OCI-LY3 (cell line): Measurements from ENCODE around the gene RPS24.

Source experiments
- H2AFZ ChIP-seq: fragments of 200-600, 300-600 bp; shearing (Covaris generic); 2 replicates; pipeline ENCODE4 v1.6.0; 2014; ENCODE audit warnings: antibody characterized with exemption, low read depth, low read length
- H3K27ac ChIP-seq: fragments of 200-600, 300-600 bp; sonication (generic); 2 replicates; pipeline ENCODE4 v1.5.1; 2014; ENCODE audit warnings: mild to moderate bottlenecking, low read length, moderate library complexity, mixed read lengths
- H3K27me3 ChIP-seq: fragments of 200-600, 300-600 bp; sonication (generic); 2 replicates; pipeline ENCODE4 v1.6.1; 2014; ENCODE audit warnings: low read depth, low read length, mixed read lengths
- H3K36me3 ChIP-seq: fragments of 200-600, 300-600 bp; sonication (generic); replicated peaks from 2 replicates; pipeline ENCODE3; 2014; ENCODE audit warnings: low read depth, low read length, mixed read lengths
- H3K4me1 ChIP-seq: fragments of 300-600, 200-600 bp; sonication (generic); 2 replicates; pipeline ENCODE4 v1.6.1; 2014; ENCODE audit warnings: low read length, mixed read lengths
- H3K4me2 ChIP-seq: fragments of 200-600, 300-600 bp; sonication (generic); 2 replicates; pipeline ENCODE4 v1.6.1; 2014; ENCODE audit warnings: low read length, mixed read lengths
- H3K4me3 ChIP-seq: fragments of 300-600, 200-600 bp; sonication (generic); 2 replicates; pipeline ENCODE4 v1.5.1; 2014; ENCODE audit warnings: antibody characterized with exemption, mild to moderate bottlenecking, low read length, moderate library complexity
- H3K79me2 ChIP-seq: fragments of 300-600, 200-600 bp; shearing (Covaris generic); 2 replicates; pipeline ENCODE4 v1.6.1; 2014; ENCODE audit warnings: mild to moderate bottlenecking, low read length, mixed read lengths
- H3K9ac ChIP-seq: fragments of 300-600, 200-600 bp; shearing (Covaris generic); 2 replicates; pipeline ENCODE4 v1.6.0; 2014; ENCODE audit warnings: mild to moderate bottlenecking, low read length, moderate library complexity
- H3K9me3 ChIP-seq: fragments of 200-600, 300-600 bp; shearing (Covaris generic); 2 replicates; pipeline ENCODE4 v1.6.1; 2014; ENCODE audit warnings: low read length, mixed read lengths; ENCODE audit not compliant: insufficient read depth
- H4K20me1 ChIP-seq: fragments of 200-600, 300-600 bp; sonication (generic); 2 replicates; pipeline ENCODE4 v1.6.1; 2016; ENCODE audit warnings: low read length, mixed read lengths; ENCODE audit not compliant: insufficient read depth
- EZH2phosphoT487 ChIP-seq: fragments of 200-600 bp; shearing (Covaris generic); IDR thresholded peaks from 2 replicates; pipeline ENCODE4 v1.6.1; 2018; ENCODE audit warnings: antibody characterized with exemption, mixed run types, low read depth
- TF ChIP-seq, protein P1 (sequence below): fragments of 200-600, 300-600 bp; sonication (generic); IDR thresholded peaks from 2 replicates; pipeline ENCODE4 v1.5.1; 2014; ENCODE audit warnings: antibody characterized with exemption, low read length, low read depth

RPS24 gene

GRCh38 chr10:78025685-78026364, 7.8 kb upstream of the RPS24 start:
- peaks cover 27% of the 10 kb centered on the region for H3K79me2 ChIP-seq
- H3K4me3 ChIP-seq: no peak overlapping the region
- H3K27me3 ChIP-seq: no peaks in the 10 kb centered on the region
- peaks cover 11% of the 10 kb centered on the region for H3K4me1 ChIP-seq
- H3K27ac ChIP-seq: no peak overlapping the region
- H4K20me1 ChIP-seq: no peaks in the 10 kb centered on the region
- H3K9me3 ChIP-seq: no peaks in the 10 kb centered on the region
- H3K9ac ChIP-seq: no peak overlapping the region
- H3K4me2 ChIP-seq: no peak overlapping the region
- peaks cover 21% of the 10 kb centered on the region for H3K36me3 ChIP-seq
- no peak overlapping the region for H2AFZ ChIP-seq
- no peak for TF ChIP-seq EZH2phosphoT487
- TF ChIP-seq, protein P1, sequence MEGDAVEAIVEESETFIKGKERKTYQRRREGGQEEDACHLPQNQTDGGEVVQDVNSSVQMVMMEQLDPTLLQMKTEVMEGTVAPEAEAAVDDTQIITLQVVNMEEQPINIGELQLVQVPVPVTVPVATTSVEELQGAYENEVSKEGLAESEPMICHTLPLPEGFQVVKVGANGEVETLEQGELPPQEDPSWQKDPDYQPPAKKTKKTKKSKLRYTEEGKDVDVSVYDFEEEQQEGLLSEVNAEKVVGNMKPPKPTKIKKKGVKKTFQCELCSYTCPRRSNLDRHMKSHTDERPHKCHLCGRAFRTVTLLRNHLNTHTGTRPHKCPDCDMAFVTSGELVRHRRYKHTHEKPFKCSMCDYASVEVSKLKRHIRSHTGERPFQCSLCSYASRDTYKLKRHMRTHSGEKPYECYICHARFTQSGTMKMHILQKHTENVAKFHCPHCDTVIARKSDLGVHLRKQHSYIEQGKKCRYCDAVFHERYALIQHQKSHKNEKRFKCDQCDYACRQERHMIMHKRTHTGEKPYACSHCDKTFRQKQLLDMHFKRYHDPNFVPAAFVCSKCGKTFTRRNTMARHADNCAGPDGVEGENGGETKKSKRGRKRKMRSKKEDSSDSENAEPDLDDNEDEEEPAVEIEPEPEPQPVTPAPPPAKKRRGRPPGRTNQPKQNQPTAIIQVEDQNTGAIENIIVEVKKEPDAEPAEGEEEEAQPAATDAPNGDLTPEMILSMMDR: no peak

DNA sequence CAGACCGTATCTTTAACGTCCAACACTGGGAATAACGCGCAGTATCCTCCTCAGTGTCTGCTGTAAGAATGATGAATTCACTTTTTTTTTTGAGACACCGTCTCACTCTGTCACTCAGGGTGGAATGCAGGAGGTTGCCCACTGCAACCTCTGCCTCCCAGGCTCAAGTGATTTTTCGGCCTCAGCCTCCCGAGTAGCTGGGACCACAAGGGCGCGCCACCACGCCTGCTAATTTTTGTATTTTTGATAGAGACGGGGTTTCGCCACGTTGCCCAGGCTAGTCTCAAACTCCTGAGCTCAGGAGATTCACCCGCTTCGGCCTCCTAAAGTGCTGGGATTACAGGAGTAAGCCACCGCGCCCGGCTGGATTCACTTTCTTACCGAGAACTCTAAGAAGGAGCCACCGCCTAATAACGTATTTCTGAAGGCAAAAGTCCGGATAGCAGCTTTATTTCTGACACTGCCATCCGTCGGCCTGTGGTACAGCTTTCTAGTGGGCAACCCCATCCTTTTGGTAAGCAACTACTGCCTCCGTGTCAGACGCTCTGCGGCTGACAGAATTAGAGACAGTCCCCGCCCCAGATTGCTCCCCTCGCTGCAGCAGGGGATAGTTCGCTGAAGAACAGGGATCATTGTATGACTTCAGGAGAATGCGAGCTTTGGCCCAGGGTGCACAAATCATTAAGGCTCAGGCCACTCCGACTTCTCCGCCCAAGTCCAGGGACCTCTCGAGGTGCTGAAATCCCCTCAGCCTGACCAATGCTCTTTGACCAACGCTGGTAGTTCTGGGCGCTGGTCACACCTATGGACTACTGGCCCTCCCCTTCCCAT, 5.0 kb upstream of the RPS24 start:
- Histone ChIP-seq H3K9ac (peak overlapping the region; percentile 95), H3K27ac (peak overlapping the region; percentile 46), H3K36me3 (peaks cover 14% of the 10 kb centered on the region), H3K9me3 (no peaks in the 10 kb centered on the region), H3K4me3 (peak overlapping the region; percentile 100), H3K4me1 (peaks cover 13% of the 10 kb centered on the region), H3K79me2 (peaks cover 28% of the 10 kb centered on the region), H3K4me2 (peak overlapping the region; percentile 90), H3K27me3 (no peaks in the 10 kb centered on the region), H2AFZ (0 out of 2 replicates have a peak overlapping the region, but pooled peaks have one; percentile 74), H4K20me1 (no peaks in the 10 kb centered on the region)
- TF ChIP-seq EZH2phosphoT487: no peak
- TF ChIP-seq, protein P1: no peak

DNA sequence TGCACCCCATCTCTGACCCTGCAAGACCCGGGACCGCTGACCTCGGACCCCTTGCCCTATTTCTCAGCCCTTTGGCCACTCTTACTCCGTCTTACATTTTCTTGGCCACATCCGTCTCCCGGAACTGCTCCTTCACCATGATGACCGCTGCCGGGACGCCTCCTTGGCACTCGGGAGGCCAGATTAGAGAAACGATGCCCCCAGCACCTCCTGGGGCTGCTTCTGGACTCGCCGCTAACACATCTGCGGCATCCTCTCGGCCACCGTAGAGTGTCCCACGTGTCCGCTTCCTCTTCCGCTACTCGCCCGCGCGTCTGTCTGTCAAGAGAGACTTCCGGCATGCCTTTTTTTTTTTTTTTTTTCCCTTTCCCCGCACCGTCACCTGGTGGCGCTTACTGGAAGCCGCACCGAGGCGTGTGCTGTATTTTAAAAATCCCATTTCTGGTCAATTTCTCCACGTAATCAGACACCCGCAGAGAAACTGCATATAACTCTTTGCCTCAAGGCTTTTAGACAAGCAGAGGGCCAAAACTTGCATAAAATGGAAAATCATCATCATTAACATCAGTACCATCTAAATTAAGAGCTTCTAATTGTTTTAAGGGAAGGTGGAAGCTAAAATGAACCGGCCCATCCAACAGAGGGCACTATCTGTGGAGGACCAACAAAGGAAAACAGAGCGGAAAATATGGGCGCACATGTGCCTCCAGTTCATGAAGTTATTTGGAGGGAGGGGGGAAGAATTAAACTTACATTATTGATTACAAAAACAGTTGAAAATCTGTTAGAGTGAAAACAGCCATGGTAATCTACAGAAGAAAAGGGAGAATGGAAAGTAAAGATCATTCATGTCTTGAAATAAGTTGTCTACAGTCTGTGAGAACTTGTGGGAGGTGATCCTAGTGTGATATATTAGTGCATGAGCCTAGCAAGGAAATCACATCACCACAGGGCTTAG, 4.1 kb upstream of the RPS24 start, which contains the start of gene POLR3A:
POLR3A (minus strand) TSS at position 247 of the 958 bp plus-strand sequence; CDS start at position 139, 108 bp downstream.
- peaks cover 13% of the 10 kb centered on the region for H3K4me1 ChIP-seq
- peak within 1 kb of the TSS; percentile 99 for H2AFZ ChIP-seq
- H3K4me2 ChIP-seq: peak within 1 kb of the TSS; percentile 97
- TF ChIP-seq, protein P1: peak; percentile 84
- no peak for TF ChIP-seq EZH2phosphoT487
- no peaks in the 10 kb centered on the region for H3K9me3 ChIP-seq
- peaks cover 14% of the 10 kb centered on the region for H3K36me3 ChIP-seq
- peak within 1 kb of the TSS; percentile 100 for H3K4me3 ChIP-seq
- H3K27me3 ChIP-seq: no peaks in the 10 kb centered on the region
- peak within 1 kb of the TSS; percentile 95 for H3K9ac ChIP-seq
- H3K27ac ChIP-seq: peak within 1 kb of the TSS; percentile 86
- peaks cover 37% of the 10 kb centered on the region for H3K79me2 ChIP-seq
- peaks cover 2% of the 10 kb centered on the region; the same call in 1 of the 2 replicates for H4K20me1 ChIP-seq
